ENCODE results near the gene CPN1. TPM values are rescaled to one million over a fixed set of nuclear protein-coding genes. Genes with fewer than 3 reads are reported as not detected.
A peak's percentile ranks its signal among the peaks of the same experiment; 100 is the strongest.

CPN1 gene
- total and polyA plus RNA-seq, 10 of the 15 experiments (the other 5 are each of a cell fraction or from before 2014, with no cell fraction given), result 0.03 to 0.10 TPM; not detected in 8

DNA sequence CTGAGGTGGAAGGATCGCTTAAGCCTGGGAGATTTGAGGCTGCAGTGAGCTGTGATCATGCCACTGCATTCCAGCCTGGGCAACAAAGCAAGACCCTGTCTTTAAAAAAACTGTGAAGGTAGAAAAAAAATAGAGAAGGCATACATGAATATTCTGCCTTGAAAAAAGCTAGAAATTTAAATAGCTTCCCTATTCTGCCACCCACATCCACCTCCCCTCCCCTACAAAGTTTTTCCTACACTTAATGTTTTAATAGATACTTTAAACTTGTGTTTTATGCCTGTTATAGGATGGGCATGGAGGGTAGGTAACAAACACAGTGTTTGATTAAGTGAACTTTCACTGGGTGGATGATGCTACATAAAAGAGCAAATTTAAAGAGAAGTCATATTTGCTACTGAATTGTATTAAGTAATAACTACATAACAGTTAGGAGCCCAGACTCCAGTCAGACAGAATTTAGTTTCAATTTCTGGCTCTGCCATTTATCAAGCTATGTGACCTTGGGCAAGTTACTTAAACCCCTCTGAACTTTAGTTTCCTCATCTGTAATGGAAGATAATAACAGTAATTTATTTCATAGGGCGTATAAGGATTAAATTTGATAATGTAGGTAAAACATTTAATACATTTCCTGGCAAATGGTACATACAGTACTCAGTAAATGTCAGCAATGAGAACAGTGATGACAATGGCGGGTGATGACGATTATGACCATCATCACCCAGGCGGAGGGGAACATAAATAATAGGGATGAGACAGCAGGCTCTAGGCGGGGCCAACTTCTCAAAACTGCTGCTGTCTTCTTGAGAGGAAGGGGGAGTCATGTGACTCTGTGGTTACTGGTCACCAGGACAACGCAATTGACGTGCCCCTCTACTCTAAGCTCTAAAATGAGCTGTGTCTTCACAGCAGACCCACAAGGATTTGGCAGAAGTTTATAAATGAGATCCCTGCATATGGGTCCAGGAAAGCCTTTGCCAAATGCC, 87.7 kb downstream of the CPN1 start:
- peak overlapping the region; percentile 83 for H3K4me2 ChIP-seq (ENCODE audit: control insufficient read depth, insufficient read depth)
- H3K9ac ChIP-seq (ENCODE audit: control insufficient read depth, insufficient read depth, low read length), result no peak overlapping the region
- no peaks in the 10 kb centered on the region; the same call in 2 of the 3 replicates for H3K9me3 ChIP-seq (replicated peaks; ENCODE audit: control insufficient read depth, insufficient read depth, low read length)
- in situ Hi-C loops (cut with MboI) (no loop called here), intact Hi-C loops (cut with micrococcal nuclease; ENCODE audit: unreplicated experiment) (no loop called here)
- ChIA-PET SMC1A (ENCODE audit: uncharacterized antibody, unreplicated experiment) (interaction anchor here (2.1 to 26.2 kb wide), 3 partner anchors 12 to 51 kb away, joined by 7 to 531 read pairs (median 92); partner anchors contain the start of gene DNMBP), RAD21 (ENCODE audit: unreplicated experiment) (interaction anchor here (0.8 to 4.2 kb wide), 7 partner anchors 9 to 182 kb away, joined by 3 to 49 read pairs (median 8); partner anchors contain the start of gene DNMBP), POLR2A (interaction anchor here (0.5 to 7.3 kb wide), 7 partner anchors 10 to 169 kb away, joined by 3 to 88 read pairs (median 5); partner anchors contain the start of gene DNMBP), CTCF (interaction anchor here (0.6 to 11.3 kb wide), 6 partner anchors 10 to 462 kb away, joined by 4 to 116 read pairs (median 12); partner anchors contain the start of gene DNMBP)
- peak; percentile 77 for FAIRE-seq
- 63% methylated on average over 8 of the region's 8 CpGs for WGBS (ENCODE audit: insufficient coverage, insufficient replicate concordance, low lambda C conversion rate, missing lambda C conversion rate)
- H3K4me1 ChIP-seq (ENCODE audit: control insufficient read depth, insufficient read depth, low read length), result peaks cover 23% of the 10 kb centered on the region
- H3K27ac ChIP-seq (ENCODE audit: control insufficient read depth, insufficient read depth), result peak overlapping the region; percentile 42
- H3K79me2 ChIP-seq (ENCODE audit: control insufficient read depth, insufficient read depth, low read length), result peaks cover 94% of the 10 kb centered on the region
- peak overlapping the region; percentile 4; the same call in 1 of the 2 replicates for H3K4me3 ChIP-seq
- no peaks in the 10 kb centered on the region for H4K20me1 ChIP-seq (ENCODE audit: control insufficient read depth, insufficient read depth)
- ATAC-seq, result peak; percentile 98
- no peak overlapping the region for H2AFZ ChIP-seq (ENCODE audit: control insufficient read depth, low read depth, low read length)
- DNase-seq (ENCODE audit: low read depth, low spot score), result peak; percentile 51
- BruUV-seq (replicated peaks), result TSS peak; percentile 28
- peaks cover 0 to 16% of the 10 kb centered on the region in 2 experiments; a peak in 1 of 4 replicates for H3K36me3 ChIP-seq (ENCODE audit: control insufficient read depth in 2 of 2, insufficient read depth in 2 of 2, low read length in 1 of 2)
- H3K27me3 ChIP-seq (replicated peaks in 1 of 2; ENCODE audit: control insufficient read depth in 2 of 2, insufficient read depth in 2 of 2, low read length in 1 of 2), result no peaks in the 10 kb centered on the region
- TF ChIP-seq, protein P1, sequence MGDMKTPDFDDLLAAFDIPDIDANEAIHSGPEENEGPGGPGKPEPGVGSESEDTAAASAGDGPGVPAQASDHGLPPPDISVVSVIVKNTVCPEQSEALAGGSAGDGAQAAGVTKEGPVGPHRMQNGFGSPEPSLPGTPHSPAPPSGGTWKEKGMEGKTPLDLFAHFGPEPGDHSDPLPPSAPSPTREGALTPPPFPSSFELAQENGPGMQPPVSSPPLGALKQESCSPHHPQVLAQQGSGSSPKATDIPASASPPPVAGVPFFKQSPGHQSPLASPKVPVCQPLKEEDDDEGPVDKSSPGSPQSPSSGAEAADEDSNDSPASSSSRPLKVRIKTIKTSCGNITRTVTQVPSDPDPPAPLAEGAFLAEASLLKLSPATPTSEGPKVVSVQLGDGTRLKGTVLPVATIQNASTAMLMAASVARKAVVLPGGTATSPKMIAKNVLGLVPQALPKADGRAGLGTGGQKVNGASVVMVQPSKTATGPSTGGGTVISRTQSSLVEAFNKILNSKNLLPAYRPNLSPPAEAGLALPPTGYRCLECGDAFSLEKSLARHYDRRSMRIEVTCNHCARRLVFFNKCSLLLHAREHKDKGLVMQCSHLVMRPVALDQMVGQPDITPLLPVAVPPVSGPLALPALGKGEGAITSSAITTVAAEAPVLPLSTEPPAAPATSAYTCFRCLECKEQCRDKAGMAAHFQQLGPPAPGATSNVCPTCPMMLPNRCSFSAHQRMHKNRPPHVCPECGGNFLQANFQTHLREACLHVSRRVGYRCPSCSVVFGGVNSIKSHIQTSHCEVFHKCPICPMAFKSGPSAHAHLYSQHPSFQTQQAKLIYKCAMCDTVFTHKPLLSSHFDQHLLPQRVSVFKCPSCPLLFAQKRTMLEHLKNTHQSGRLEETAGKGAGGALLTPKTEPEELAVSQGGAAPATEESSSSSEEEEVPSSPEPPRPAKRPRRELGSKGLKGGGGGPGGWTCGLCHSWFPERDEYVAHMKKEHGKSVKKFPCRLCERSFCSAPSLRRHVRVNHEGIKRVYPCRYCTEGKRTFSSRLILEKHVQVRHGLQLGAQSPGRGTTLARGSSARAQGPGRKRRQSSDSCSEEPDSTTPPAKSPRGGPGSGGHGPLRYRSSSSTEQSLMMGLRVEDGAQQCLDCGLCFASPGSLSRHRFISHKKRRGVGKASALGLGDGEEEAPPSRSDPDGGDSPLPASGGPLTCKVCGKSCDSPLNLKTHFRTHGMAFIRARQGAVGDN (IDR thresholded peaks at IDR 0.05), result no peak
- TF ChIP-seq NFXL1 (IDR thresholded peaks at IDR 0.05; ENCODE audit: borderline replicate concordance), result no peak
- no peak for TF ChIP-seq NFIC (IDR thresholded peaks at IDR 0.05; ENCODE audit: low read depth, low read length)
- no peak for TF ChIP-seq SUPT20H (IDR thresholded peaks at IDR 0.05; ENCODE audit: borderline replicate concordance, control insufficient read depth, low read depth, low read length)
- 0 out of 2 replicates have a peak, but pooled peaks have one; percentile 24 for TF ChIP-seq POLR2A (IDR thresholded peaks at IDR 0.05; ENCODE audit: low read depth, low read length)
- TF ChIP-seq ZNF24 (IDR thresholded peaks at IDR 0.05), result no peak
- TF ChIP-seq MXI1 (IDR thresholded peaks at IDR 0.05; ENCODE audit: low read depth, low read length), result 0 out of 2 replicates have a peak, but pooled peaks have one; percentile 36
- peak; percentile 35 for TF ChIP-seq CREM (IDR thresholded peaks at IDR 0.05; ENCODE audit: low read depth)
- TF ChIP-seq, protein P2, sequence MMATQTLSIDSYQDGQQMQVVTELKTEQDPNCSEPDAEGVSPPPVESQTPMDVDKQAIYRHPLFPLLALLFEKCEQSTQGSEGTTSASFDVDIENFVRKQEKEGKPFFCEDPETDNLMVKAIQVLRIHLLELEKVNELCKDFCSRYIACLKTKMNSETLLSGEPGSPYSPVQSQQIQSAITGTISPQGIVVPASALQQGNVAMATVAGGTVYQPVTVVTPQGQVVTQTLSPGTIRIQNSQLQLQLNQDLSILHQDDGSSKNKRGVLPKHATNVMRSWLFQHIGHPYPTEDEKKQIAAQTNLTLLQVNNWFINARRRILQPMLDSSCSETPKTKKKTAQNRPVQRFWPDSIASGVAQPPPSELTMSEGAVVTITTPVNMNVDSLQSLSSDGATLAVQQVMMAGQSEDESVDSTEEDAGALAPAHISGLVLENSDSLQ (IDR thresholded peaks at IDR 0.05), result peak; percentile 88
- TF ChIP-seq GATAD2B (conservative IDR thresholded peaks at IDR 0.05; ENCODE audit: low read depth), result no peak
- peak in 1 of 2 experiments; percentile 20; a peak in 1 of 4 replicates for TF ChIP-seq IKZF2 (IDR thresholded peaks at IDR 0.05)
- peak; percentile 22 for TF ChIP-seq MEF2B (IDR thresholded peaks at IDR 0.05; ENCODE audit: partially characterized antibody, poor library complexity, severe bottlenecking)
- TF ChIP-seq, protein P3, sequence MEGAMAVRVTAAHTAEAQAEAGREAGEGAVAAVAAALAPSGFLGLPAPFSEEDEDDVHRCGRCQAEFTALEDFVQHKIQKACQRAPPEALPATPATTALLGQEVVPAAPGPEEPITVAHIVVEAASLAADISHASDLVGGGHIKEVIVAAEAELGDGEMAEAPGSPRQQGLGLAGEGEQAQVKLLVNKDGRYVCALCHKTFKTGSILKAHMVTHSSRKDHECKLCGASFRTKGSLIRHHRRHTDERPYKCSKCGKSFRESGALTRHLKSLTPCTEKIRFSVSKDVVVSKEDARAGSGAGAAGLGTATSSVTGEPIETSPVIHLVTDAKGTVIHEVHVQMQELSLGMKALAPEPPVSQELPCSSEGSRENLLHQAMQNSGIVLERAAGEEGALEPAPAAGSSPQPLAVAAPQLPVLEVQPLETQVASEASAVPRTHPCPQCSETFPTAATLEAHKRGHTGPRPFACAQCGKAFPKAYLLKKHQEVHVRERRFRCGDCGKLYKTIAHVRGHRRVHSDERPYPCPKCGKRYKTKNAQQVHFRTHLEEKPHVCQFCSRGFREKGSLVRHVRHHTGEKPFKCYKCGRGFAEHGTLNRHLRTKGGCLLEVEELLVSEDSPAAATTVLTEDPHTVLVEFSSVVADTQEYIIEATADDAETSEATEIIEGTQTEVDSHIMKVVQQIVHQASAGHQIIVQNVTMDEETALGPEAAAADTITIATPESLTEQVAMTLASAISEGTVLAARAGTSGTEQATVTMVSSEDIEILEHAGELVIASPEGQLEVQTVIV (IDR thresholded peaks at IDR 0.05; ENCODE audit: borderline replicate concordance, partially characterized antibody), result no peak
- peak; percentile 43; the same call in 1 of the 2 replicates for TF ChIP-seq SPI1 (IDR thresholded peaks at IDR 0.05; ENCODE audit: borderline replicate concordance, insufficient read depth, low read depth, low read length)

All from GM12878 (cell line).